D721Med (cell line): ENCODE data around the gene OPN1SW.

Experiments used
- DNase-seq: peaks from one replicate; pipeline ENCODE4 v3.0.0; 2011; ENCODE audit warnings: low spot score; ENCODE audit not compliant: insufficient read length
- FAIRE-seq: peaks from 2 replicates; lab custom pipeline; 2011; peaks lifted over from hg19 to GRCh38; lab: Jason Lieb, UNC
- TF ChIP-seq, protein P1 (sequence below): IDR thresholded peaks from 2 replicates; pipeline ENCODE4 v1.5.1; 2012; ENCODE audit warnings: mild to moderate bottlenecking, control low read depth; ENCODE audit not compliant: insufficient read depth; ENCODE audit errors: missing control alignments

The OPN1SW gene

GRCh38 chr7:128747327-128748079 is 28.1 kb downstream of the OPN1SW start:
- TF ChIP-seq, protein P1, sequence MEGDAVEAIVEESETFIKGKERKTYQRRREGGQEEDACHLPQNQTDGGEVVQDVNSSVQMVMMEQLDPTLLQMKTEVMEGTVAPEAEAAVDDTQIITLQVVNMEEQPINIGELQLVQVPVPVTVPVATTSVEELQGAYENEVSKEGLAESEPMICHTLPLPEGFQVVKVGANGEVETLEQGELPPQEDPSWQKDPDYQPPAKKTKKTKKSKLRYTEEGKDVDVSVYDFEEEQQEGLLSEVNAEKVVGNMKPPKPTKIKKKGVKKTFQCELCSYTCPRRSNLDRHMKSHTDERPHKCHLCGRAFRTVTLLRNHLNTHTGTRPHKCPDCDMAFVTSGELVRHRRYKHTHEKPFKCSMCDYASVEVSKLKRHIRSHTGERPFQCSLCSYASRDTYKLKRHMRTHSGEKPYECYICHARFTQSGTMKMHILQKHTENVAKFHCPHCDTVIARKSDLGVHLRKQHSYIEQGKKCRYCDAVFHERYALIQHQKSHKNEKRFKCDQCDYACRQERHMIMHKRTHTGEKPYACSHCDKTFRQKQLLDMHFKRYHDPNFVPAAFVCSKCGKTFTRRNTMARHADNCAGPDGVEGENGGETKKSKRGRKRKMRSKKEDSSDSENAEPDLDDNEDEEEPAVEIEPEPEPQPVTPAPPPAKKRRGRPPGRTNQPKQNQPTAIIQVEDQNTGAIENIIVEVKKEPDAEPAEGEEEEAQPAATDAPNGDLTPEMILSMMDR: no peak
- FAIRE-seq: no peak
- no peak for DNase-seq

DNA sequence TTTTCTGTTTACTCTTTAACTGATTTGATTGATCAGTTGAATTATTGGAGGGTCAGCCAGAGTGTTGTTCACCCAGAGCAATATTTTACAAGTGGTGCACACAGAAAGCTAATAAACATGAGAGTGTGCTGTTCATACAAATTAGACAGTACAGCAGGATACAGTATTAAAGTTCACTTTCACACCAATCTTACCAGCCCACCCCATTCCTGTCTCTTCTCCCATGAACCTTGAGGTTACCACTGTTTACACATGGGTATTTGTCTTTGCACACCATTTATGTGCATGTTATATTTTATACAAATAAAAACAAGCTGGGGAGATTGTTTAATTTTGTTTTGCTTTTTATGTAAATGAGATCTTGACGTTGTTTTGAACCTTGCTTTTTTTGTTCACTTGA is 29.9 kb downstream of the OPN1SW start:
- FAIRE-seq (no peak), DNase-seq (no peak)
- TF ChIP-seq, protein P1: no peak

GRCh38 chr7:128744366-128744905 is 31.2 kb downstream of the OPN1SW start:
- FAIRE-seq (no peak), DNase-seq (no peak)
- TF ChIP-seq, protein P1: no peak

GRCh38 chr7:128743112-128743772 is 32.4 kb downstream of the OPN1SW start:
- TF ChIP-seq, protein P1: no peak
- no peak for DNase-seq
- no peak for FAIRE-seq

- DNase-seq (no peak), FAIRE-seq (no peak)
- TF ChIP-seq, protein P1: no peak
These were observed 33.4 kb downstream of the OPN1SW start for GRCh38 chr7:128742206-128742605.

DNA sequence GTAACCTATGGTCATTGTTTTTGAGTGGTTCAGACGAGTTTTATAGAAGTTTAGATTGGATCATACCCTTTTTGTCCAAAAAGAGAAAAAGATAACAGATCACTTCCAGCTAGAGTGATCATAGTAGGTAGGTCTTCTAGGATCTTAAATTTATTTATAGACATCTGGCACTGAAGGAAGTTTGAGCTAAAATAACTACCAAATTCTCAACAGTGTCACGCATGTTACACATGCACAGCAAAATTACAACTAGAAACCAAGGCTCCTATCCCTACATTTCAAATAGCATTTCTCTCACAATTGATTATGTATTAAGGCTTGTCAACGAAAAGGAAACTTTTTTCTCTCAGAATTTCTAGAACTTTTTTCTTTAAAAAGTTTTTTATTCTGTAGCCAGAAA is 34.1 kb downstream of the OPN1SW start:
- no peak for DNase-seq
- TF ChIP-seq, protein P1: no peak
- no peak for FAIRE-seq

DNA sequence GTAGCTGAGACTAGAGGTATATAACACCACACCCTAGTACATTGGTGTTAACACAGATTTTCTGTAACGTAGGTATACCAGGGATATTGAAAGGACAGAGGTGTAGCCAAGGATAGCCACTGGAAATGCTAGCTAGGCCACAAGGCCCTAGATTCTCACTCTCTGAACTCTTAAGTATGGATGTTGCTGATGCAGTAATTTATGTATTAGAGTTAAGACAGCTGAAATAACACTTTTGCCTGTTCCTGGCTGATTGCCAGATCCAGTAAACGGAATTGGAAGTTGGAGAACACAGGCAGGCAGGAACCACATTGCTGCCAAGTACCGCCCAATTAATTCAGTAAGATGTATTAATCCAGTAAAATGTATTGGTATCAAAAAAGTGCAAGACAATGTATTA is 34.6 kb downstream of the OPN1SW start:
- FAIRE-seq: no peak
- TF ChIP-seq, protein P1: no peak

More for the DNA sequence above, 34.6 kb downstream of the OPN1SW start:
- no peak for DNase-seq
